Activated gamma-delta T cell (primary cell): ENCODE measurements around the gene MGARP.
"Not testable (repeated sequence)": the region's sequence is repeated elsewhere in the genome, so short reads cannot be mapped to it uniquely, and the experiment has no call there.

Experiments used
- DNase-seq: peaks from one replicate; lab custom pipeline; 2025; lab: John Stamatoyannopoulos, UW

The MGARP gene

GRCh38 chr4:139295206-139295941 lies 15.3 kb upstream of the MGARP start:
- DNase-seq: peak; percentile 89

GRCh38 chr4:139286186-139286698 lies 6.2 kb upstream of the MGARP start:
- DNase-seq: no peak

GRCh38 chr4:139282721-139283075 lies 2.7 kb upstream of the MGARP start:
- DNase-seq: no peak

- DNase-seq: no peak
Observed at GRCh38 chr4:139282065-139282720, 2.2 kb upstream of the MGARP start.

GRCh38 chr4:139278912-139279759 lies 889 bp downstream of the MGARP start:
- DNase-seq: no peak

GRCh38 chr4:139278485-139278884 lies 1.5 kb downstream of the MGARP start:
- no peak for DNase-seq

- DNase-seq: no peak
Observed at GRCh38 chr4:139275281-139275735, 4.7 kb downstream of the MGARP start.

GRCh38 chr4:139274790-139275189 lies 5.2 kb downstream of the MGARP start:
- no peak for DNase-seq

- no peak for DNase-seq
Observed at GRCh38 chr4:139273835-139274234, 6.2 kb downstream of the MGARP start.

GRCh38 chr4:139267301-139267700 lies 12.7 kb downstream of the MGARP start:
- no peak for DNase-seq

GRCh38 chr4:139266583-139267257 lies 13.3 kb downstream of the MGARP start:
- DNase-seq: peak; percentile 14

GRCh38 chr4:139266208-139266582 lies 13.8 kb downstream of the MGARP start:
- no peak for DNase-seq

- no peak for DNase-seq
Observed at GRCh38 chr4:139265654-139266053, 14.4 kb downstream of the MGARP start.

- DNase-seq: no peak
Observed at GRCh38 chr4:139256349-139256748, 23.7 kb downstream of the MGARP start.

- DNase-seq: not testable (repeated sequence)
Observed at GRCh38 chr4:139255581-139255980, 24.4 kb downstream of the MGARP start.

- no peak for DNase-seq
Observed at GRCh38 chr4:139253713-139254112, 26.3 kb downstream of the MGARP start.

GRCh38 chr4:139253046-139253445 lies 27.0 kb downstream of the MGARP start:
- DNase-seq: no peak

GRCh38 chr4:139247700-139248238 lies 32.3 kb downstream of the MGARP start:
- no peak for DNase-seq

GRCh38 chr4:139247241-139247640 lies 32.8 kb downstream of the MGARP start:
- DNase-seq: no peak

- no peak for DNase-seq
Observed at GRCh38 chr4:139246166-139246565, 33.9 kb downstream of the MGARP start.

- DNase-seq: no peak
Observed at GRCh38 chr4:139245590-139245989, 34.4 kb downstream of the MGARP start.
